HepG2 (cell line): ENCODE results near the gene FABP2. TPM values are rescaled to one million over a fixed set of nuclear protein-coding genes. Genes with fewer than 3 reads are reported as not detected.

ENCODE experiments used
- CCDC6 ChIP-seq: sonication (generic); formaldehyde crosslinking; IDR thresholded peaks from 2 replicates; pipeline ENCODE4 v1.8.1; 2022; ENCODE audit warnings: mild to moderate bottlenecking, missing genetic modification reagents, moderate library complexity
- CEBPG ChIP-seq: IDR thresholded peaks from 2 replicates; pipeline ENCODE4 v1.6.1; 2016
- ELF4 ChIP-seq: sonication (generic); formaldehyde crosslinking; IDR thresholded peaks from 2 replicates; pipeline ENCODE4 v1.5.0; 2020; ENCODE audit warnings: missing genetic modification reagents, mild to moderate bottlenecking, moderate library complexity, borderline replicate concordance
- GATAD1 ChIP-seq: IDR thresholded peaks from 2 replicates; pipeline ENCODE4 v1.6.1; 2016; ENCODE audit warnings: missing genetic modification reagents, missing compliant biosample characterization
- HDAC2 ChIP-seq: sonication (generic); formaldehyde crosslinking; IDR thresholded peaks from 2 replicates; pipeline ENCODE4 v1.4.0; 2020; ENCODE audit warnings: missing genetic modification reagents
- IRF2 ChIP-seq: IDR thresholded peaks from 2 replicates; pipeline ENCODE4 v1.6.1; 2018; ENCODE audit warnings: missing genetic modification reagents, missing compliant biosample characterization
- MATR3 ChIP-seq: sonication (generic); formaldehyde crosslinking; IDR thresholded peaks from 2 replicates; pipeline ENCODE4 v1.4.0; 2020; ENCODE audit warnings: missing genetic modification reagents
- RXRA ChIP-seq: sonication (generic); formaldehyde crosslinking; IDR thresholded peaks from 2 replicates; pipeline ENCODE4 v1.5.1; 2020; ENCODE audit warnings: missing genetic modification reagents
- SMARCE1 ChIP-seq: fragments of 450-650 bp; IDR thresholded peaks from 2 replicates; pipeline ENCODE4 v1.6.1; 2017; ENCODE audit warnings: borderline replicate concordance
- TCF7 ChIP-seq: sonication (generic); IDR thresholded peaks from 2 replicates; pipeline ENCODE4 v1.6.1; 2016; ENCODE audit warnings: antibody characterized with exemption, low read depth
- YY1 ChIP-seq: IDR thresholded peaks from 2 replicates; pipeline ENCODE4 v1.6.1; 2011; ENCODE audit warnings: low read length, low read depth, moderate library complexity, mild to moderate bottlenecking; ENCODE audit not compliant: insufficient read depth, insufficient replicate concordance
- ZNF121 ChIP-seq: sonication (generic); formaldehyde crosslinking; IDR thresholded peaks from 2 replicates; pipeline ENCODE4 v1.5.0; 2020; ENCODE audit warnings: mild to moderate bottlenecking, missing genetic modification reagents
- ZNF317 ChIP-seq: sonication (generic); formaldehyde crosslinking; IDR thresholded peaks from 2 replicates; pipeline ENCODE4 v1.5.0; 2020; ENCODE audit warnings: mild to moderate bottlenecking, missing genetic modification reagents
- ZNF33B ChIP-seq: sonication (generic); formaldehyde crosslinking; IDR thresholded peaks from 2 replicates; pipeline ENCODE4 v1.5.1; 2020; ENCODE audit warnings: mild to moderate bottlenecking, missing genetic modification reagents
- ZNF414 ChIP-seq: sonication (generic); formaldehyde crosslinking; IDR thresholded peaks from 2 replicates; pipeline ENCODE4 v1.5.0; 2020; ENCODE audit warnings: missing genetic modification reagents
- ZNF607 ChIP-seq: sonication (generic); formaldehyde crosslinking; IDR thresholded peaks from 2 replicates; pipeline ENCODE4 v1.5.1; 2020; ENCODE audit warnings: missing genetic modification reagents, mild to moderate bottlenecking, borderline replicate concordance
- ZNF670 ChIP-seq: sonication (generic); formaldehyde crosslinking; IDR thresholded peaks from 2 replicates; pipeline ENCODE4 v1.8.0; 2022; ENCODE audit warnings: mild to moderate bottlenecking, missing genetic modification reagents, borderline replicate concordance
- polyA plus RNA-seq, 8 experiments: library from polyadenylated mRNA; depleted of rRNA in 3 of 8; stranded (reverse) in 7 of 8; unstranded in 1 of 8; fragments of >200 nt; fragmentation: Illumina TruSeq in 4 of 8; extraction: Trizol in 4 of 8; gene quantifications; 2 replicates each; pipeline versions ENCODE4 v1.2.1 to v1.2.3, GENCODE V29; 2011 to 2016; ENCODE audit warnings: low read depth in 4 of 8, missing spikeins in 1 of 8, mixed read lengths in 1 of 8; ENCODE audit not compliant: insufficient read depth in 1 of 8
- total RNA-seq, 5 experiments: library from RNA; depleted of rRNA; stranded (reverse); fragments of >200 nt; fragmentation: Illumina TruSeq; extraction: Trizol; gene quantifications; 2 replicates each; pipeline ENCODE4 v1.2.3, GENCODE V29; 2016; ENCODE audit warnings: low read depth in 1 of 5
- TF ChIP-seq, protein P1 (sequence below): IDR thresholded peaks from 2 replicates; pipeline ENCODE4 v1.6.1; 2016; ENCODE audit warnings: missing compliant biosample characterization, missing genetic modification reagents, borderline replicate concordance
- TF ChIP-seq, protein P2 (sequence below): fragments of 450-650 bp; IDR thresholded peaks from 2 replicates; pipeline ENCODE4 v1.6.1; 2016
- TF ChIP-seq, protein P3 (sequence below): sonication (generic); formaldehyde crosslinking; IDR thresholded peaks from 2 replicates; pipeline ENCODE4 v1.5.0; 2020; ENCODE audit warnings: mild to moderate bottlenecking, missing genetic modification reagents

The FABP2 gene
- total and polyA plus RNA-seq, 2 of the 13 experiments (the other 11 are each of a cell fraction or from before 2014, with no cell fraction given) = 0.78 to 1.2 TPM

- TF ChIP-seq, protein P1, sequence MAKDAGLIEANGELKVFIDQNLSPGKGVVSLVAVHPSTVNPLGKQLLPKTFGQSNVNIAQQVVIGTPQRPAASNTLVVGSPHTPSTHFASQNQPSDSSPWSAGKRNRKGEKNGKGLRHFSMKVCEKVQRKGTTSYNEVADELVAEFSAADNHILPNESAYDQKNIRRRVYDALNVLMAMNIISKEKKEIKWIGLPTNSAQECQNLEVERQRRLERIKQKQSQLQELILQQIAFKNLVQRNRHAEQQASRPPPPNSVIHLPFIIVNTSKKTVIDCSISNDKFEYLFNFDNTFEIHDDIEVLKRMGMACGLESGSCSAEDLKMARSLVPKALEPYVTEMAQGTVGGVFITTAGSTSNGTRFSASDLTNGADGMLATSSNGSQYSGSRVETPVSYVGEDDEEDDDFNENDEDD (CRISPR knock-in tag) = peak; percentile 88; the same call in 1 of the 2 replicates
- TF ChIP-seq, protein P2, sequence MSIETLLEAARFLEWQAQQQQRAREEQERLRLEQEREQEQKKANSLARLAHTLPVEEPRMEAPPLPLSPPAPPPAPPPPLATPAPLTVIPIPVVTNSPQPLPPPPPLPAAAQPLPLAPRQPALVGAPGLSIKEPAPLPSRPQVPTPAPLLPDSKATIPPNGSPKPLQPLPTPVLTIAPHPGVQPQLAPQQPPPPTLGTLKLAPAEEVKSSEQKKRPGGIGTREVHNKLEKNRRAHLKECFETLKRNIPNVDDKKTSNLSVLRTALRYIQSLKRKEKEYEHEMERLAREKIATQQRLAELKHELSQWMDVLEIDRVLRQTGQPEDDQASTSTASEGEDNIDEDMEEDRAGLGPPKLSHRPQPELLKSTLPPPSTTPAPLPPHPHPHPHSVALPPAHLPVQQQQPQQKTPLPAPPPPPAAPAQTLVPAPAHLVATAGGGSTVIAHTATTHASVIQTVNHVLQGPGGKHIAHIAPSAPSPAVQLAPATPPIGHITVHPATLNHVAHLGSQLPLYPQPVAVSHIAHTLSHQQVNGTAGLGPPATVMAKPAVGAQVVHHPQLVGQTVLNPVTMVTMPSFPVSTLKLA = peak; percentile 41; the same call in 1 of the 2 replicates
- TF ChIP-seq GATAD1 (CRISPR knock-in tag) = peak; percentile 85
- TF ChIP-seq CEBPG (CRISPR knock-in tag) = peak; percentile 2; the same call in 1 of the 2 replicates
- TF ChIP-seq ZNF33B = peak; percentile 72
- TF ChIP-seq ZNF414 (CRISPR knock-in tag) = no peak; the same call in 1 of the 2 replicates
- TF ChIP-seq ZNF607 (CRISPR knock-in tag) = no peak
- no peak for TF ChIP-seq ELF4 (CRISPR knock-in tag)
- TF ChIP-seq ZNF317 (CRISPR knock-in tag) = peak; percentile 82
- peak; percentile 88; the same call in 1 of the 2 replicates for TF ChIP-seq ZNF670 (CRISPR knock-in tag)
- peak; percentile 55 for TF ChIP-seq TCF7
- no peak for TF ChIP-seq MATR3 (CRISPR knock-in tag)
- TF ChIP-seq SMARCE1 = no peak
- peak; percentile 64 for TF ChIP-seq YY1
- peak; percentile 65 for TF ChIP-seq HDAC2 (CRISPR knock-in tag)
- 0 out of 2 replicates have a peak, but pooled peaks have one; percentile 62 for TF ChIP-seq ZNF121
- TF ChIP-seq, protein P3, sequence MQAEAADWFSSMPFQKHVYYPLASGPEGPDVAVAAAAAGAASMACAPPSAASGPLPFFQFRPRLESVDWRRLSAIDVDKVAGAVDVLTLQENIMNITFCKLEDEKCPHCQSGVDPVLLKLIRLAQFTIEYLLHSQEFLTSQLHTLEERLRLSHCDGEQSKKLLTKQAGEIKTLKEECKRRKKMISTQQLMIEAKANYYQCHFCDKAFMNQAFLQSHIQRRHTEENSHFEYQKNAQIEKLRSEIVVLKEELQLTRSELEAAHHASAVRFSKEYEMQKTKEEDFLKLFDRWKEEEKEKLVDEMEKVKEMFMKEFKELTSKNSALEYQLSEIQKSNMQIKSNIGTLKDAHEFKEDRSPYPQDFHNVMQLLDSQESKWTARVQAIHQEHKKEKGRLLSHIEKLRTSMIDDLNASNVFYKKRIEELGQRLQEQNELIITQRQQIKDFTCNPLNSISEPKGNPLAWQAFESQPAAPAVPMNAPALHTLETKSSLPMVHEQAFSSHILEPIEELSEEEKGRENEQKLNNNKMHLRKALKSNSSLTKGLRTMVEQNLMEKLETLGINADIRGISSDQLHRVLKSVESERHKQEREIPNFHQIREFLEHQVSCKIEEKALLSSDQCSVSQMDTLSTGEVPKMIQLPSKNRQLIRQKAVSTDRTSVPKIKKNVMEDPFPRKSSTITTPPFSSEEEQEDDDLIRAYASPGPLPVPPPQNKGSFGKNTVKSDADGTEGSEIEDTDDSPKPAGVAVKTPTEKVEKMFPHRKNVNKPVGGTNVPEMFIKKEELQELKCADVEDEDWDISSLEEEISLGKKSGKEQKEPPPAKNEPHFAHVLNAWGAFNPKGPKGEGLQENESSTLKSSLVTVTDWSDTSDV (CRISPR knock-in tag) = peak; percentile 86; the same call in 1 of the 2 replicates
- TF ChIP-seq IRF2 (CRISPR knock-in tag) = peak; percentile 94
- TF ChIP-seq CCDC6 = peak; percentile 70
- TF ChIP-seq RXRA (CRISPR knock-in tag) = peak; percentile 56
These were observed 21.6 kb downstream of the FABP2 start (continued) for GRCh38 chr4:119300101-119300978.
